Measurements from ENCODE around the gene ZNRF3.
"Not testable (repeated sequence)": the region's sequence is repeated elsewhere in the genome, so short reads cannot be mapped to it uniquely, and the experiment has no call there.

Gene ZNRF3

DNA sequence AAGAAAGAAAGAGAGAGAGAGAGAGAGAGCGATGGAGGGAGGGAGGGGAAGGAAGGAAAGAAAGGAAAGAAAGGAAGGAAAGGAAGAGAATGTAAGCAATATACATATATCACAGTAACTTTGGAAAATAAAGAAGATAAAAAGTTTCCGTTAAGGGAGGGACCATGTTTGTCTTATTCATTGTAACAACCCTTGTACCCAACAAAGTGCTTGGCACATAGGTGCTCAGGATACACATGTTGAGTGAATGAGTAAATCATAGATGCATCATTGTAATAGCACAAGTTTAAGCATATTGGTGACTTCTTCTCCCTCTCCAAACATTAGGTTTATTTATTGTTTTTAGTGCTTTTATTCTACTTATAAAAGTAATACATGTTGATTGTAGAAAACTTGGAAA, 39.7 kb upstream of the ZNRF3 start:
- no peak for DNase-seq (ENCODE audit: extremely low read depth, insufficient read length)
- no peaks in the 10 kb centered on the region for H3K27me3 ChIP-seq (replicated peaks; ENCODE audit: control insufficient read depth, insufficient read depth, low read length)
- no peak for TF ChIP-seq CTCF (IDR thresholded peaks at IDR 0.05; ENCODE audit: insufficient read depth, low read length, poor library complexity, severe bottlenecking)
- H3K36me3 ChIP-seq (ENCODE audit: control insufficient read depth, insufficient read depth, low read length), result no peaks in the 10 kb centered on the region
- H3K4me3 ChIP-seq (replicated peaks; ENCODE audit: low read depth, low read length), result no peak overlapping the region

DNA sequence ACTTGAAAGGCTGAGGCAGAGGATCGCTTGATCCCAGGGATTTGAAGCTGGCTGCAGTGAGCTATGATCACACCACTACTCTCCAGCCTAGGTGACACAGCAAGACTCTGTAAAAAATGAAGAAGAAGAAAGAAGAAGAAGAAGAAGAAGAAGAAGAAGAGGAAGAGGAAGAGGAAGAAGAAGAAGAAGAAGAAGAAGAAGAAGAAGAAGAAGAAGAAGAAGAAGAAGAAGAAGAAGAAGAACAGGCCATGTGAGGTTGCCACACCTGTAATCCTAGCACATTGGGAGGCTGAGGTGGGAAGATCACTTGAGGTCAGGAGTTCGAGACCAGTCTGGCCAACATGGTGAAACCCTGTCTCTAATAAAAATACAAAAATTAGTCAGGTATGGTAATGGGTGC, 39.1 kb upstream of the ZNRF3 start:
- not testable (repeated sequence) for H3K27me3 ChIP-seq (replicated peaks; ENCODE audit: control insufficient read depth, insufficient read depth, low read length); DNase-seq (ENCODE audit: extremely low read depth, insufficient read length); H3K4me3 ChIP-seq (replicated peaks; ENCODE audit: low read depth, low read length); H3K36me3 ChIP-seq (ENCODE audit: control insufficient read depth, insufficient read depth, low read length)

DNA sequence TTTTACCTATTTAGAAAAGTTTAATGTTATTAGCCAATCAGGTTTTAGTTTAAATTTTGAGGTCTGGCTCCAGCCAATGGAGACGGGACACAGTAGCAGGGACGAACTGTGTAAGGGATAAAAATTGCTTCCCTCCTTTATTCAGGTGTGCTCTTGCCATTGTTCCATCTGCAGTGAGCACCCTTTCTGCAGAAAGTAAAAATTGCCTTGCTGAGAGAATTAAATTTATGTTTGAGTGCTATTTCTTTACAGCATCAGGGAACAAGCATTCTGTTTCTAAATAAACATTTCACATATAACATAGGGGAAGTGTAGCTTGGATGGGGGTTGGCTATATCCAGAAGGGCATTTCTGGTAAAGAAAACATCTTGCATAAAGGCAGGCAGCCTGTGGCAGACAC, 36.4 kb upstream of the ZNRF3 start:
- TF ChIP-seq CTCF (IDR thresholded peaks at IDR 0.05; ENCODE audit: insufficient read depth, low read length, poor library complexity, severe bottlenecking), result no peak

DNA sequence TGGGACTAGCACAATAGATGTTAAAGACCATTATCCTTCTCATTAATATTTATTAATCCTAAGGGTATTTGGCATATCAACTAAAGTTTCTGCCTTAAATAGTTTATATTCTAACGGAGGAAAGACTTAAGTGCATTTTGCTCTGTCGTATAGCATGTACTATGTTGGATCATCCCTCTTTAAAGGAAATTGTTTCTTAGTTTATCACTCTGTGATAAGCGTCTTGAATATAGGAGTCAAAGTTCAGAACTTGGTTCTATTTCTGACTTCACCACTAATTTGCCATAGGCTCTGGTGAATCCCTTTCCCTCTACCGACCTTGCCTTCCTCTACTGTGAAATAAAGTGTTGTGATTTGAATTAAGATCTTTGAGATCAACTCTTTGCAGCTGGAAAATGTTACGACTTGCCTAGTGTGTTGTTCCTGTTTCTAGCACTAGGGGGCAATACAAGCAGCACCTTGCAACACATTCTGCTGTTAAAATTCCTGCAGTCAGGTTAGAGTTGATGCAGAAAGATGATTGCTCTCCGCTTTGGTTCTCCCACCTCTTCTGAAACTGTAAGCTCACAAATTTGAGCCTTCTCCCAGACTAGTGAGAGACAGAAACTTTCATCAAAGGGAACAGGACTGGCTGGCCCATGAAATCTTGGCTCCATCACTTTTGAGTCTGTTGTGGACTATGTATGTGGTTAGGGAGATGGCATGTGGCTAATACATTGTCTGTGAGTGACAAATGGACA, 27.8 kb upstream of the ZNRF3 start:
- peak; percentile 79 for TF ChIP-seq CTCF (IDR thresholded peaks at IDR 0.05; ENCODE audit: insufficient read depth, low read length, poor library complexity, severe bottlenecking)
- no peak for DNase-seq (ENCODE audit: extremely low read depth, insufficient read length)
- no peaks in the 10 kb centered on the region; the same call in 1 of the 2 replicates for H3K27me3 ChIP-seq (replicated peaks; ENCODE audit: control insufficient read depth, insufficient read depth, low read length)
- H3K4me3 ChIP-seq (replicated peaks; ENCODE audit: low read depth, low read length), result no peak overlapping the region
- H3K36me3 ChIP-seq (ENCODE audit: control insufficient read depth, insufficient read depth, low read length), result no peaks in the 10 kb centered on the region

More for the DNA sequence above, 36.4 kb upstream of the ZNRF3 start:
- DNase-seq (ENCODE audit: extremely low read depth, insufficient read length), result no peak
- Histone ChIP-seq H3K36me3 (ENCODE audit: control insufficient read depth, insufficient read depth, low read length) (no peaks in the 10 kb centered on the region), H3K27me3 (replicated peaks; ENCODE audit: control insufficient read depth, insufficient read depth, low read length) (no peaks in the 10 kb centered on the region), H3K4me3 (replicated peaks; ENCODE audit: low read depth, low read length) (no peak overlapping the region)

DNA sequence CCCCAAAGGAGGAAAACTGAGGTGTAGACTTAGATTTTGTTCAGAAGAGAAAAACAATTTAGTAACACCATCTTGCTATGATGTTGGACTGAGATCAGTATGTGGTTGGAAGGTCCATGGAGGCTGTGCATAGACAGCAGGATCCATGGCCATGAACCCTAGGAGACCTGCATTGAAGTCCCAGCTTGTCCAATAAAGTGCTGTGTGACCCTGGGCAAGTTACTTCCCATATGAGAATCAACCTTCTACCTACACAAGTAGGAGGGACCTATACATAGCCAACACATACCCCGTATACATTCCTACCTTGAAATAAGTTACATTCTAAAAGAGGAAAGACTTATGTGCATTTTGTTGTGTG, 27.3 kb upstream of the ZNRF3 start:
- Histone ChIP-seq H3K27me3 (replicated peaks; ENCODE audit: control insufficient read depth, insufficient read depth, low read length) (no peaks in the 10 kb centered on the region; the same call in 1 of the 2 replicates), H3K4me3 (replicated peaks; ENCODE audit: low read depth, low read length) (no peak overlapping the region), H3K36me3 (ENCODE audit: control insufficient read depth, insufficient read depth, low read length) (no peaks in the 10 kb centered on the region)
- no peak for TF ChIP-seq CTCF (IDR thresholded peaks at IDR 0.05; ENCODE audit: insufficient read depth, low read length, poor library complexity, severe bottlenecking)
- DNase-seq (ENCODE audit: extremely low read depth, insufficient read length), result no peak

- Histone ChIP-seq H3K27me3 (replicated peaks; ENCODE audit: control insufficient read depth, insufficient read depth, low read length) (no peaks in the 10 kb centered on the region; the same call in 1 of the 2 replicates), H3K4me3 (replicated peaks; ENCODE audit: low read depth, low read length) (no peak overlapping the region), H3K36me3 (ENCODE audit: control insufficient read depth, insufficient read depth, low read length) (no peaks in the 10 kb centered on the region)
- DNase-seq (ENCODE audit: extremely low read depth, insufficient read length), result no peak
- TF ChIP-seq CTCF (IDR thresholded peaks at IDR 0.05; ENCODE audit: insufficient read depth, low read length, poor library complexity, severe bottlenecking), result no peak
Observed at GRCh38 chr22:28857288-28857687, 26.1 kb upstream of the ZNRF3 start.
